Cerebellar nuclear complex (tissue), 1 donor: ENCODE measurements around the gene RALGAPA2.

Experiments
- DNase-seq, 2 experiments: peaks; one replicate each; lab custom pipeline; 2025; lab: John Stamatoyannopoulos, UW

RALGAPA2 gene

GRCh38 chr20:20683020-20683419 is 29.4 kb downstream of the RALGAPA2 start:
- DNase-seq: no peak

- no peak for DNase-seq
Observed at GRCh38 chr20:20680991-20681508, 31.4 kb downstream of the RALGAPA2 start.

- no peak for DNase-seq
Observed at GRCh38 chr20:20679316-20679715, 33.1 kb downstream of the RALGAPA2 start.

GRCh38 chr20:20677186-20677585 is 35.3 kb downstream of the RALGAPA2 start:
- DNase-seq: no peak

- no peak for DNase-seq
Observed at GRCh38 chr20:20668639-20669038, 43.8 kb downstream of the RALGAPA2 start.

GRCh38 chr20:20666359-20666758 is 46.1 kb downstream of the RALGAPA2 start:
- no peak for DNase-seq

- DNase-seq: no peak
Observed at GRCh38 chr20:20665606-20666332, 46.7 kb downstream of the RALGAPA2 start.

GRCh38 chr20:20664795-20665589 is 47.5 kb downstream of the RALGAPA2 start:
- DNase-seq: no peak

GRCh38 chr20:20663841-20664240 is 48.6 kb downstream of the RALGAPA2 start:
- no peak for DNase-seq

GRCh38 chr20:20658871-20659431 is 53.5 kb downstream of the RALGAPA2 start:
- no peak for DNase-seq

GRCh38 chr20:20658123-20658522 is 54.3 kb downstream of the RALGAPA2 start:
- no peak for DNase-seq

- no peak for DNase-seq
Observed at GRCh38 chr20:20657092-20657491, 55.4 kb downstream of the RALGAPA2 start.

- no peak for DNase-seq
Observed at GRCh38 chr20:20655883-20656282, 56.6 kb downstream of the RALGAPA2 start.

- no peak for DNase-seq
Observed at GRCh38 chr20:20649945-20650344, 62.5 kb downstream of the RALGAPA2 start.

- DNase-seq: no peak
Observed at GRCh38 chr20:20643927-20644326, 68.5 kb downstream of the RALGAPA2 start.

GRCh38 chr20:20641783-20642182 is 70.7 kb downstream of the RALGAPA2 start:
- no peak for DNase-seq

GRCh38 chr20:20638878-20639277 is 73.6 kb downstream of the RALGAPA2 start:
- no peak for DNase-seq

- no peak for DNase-seq
Observed at GRCh38 chr20:20637998-20638725, 74.3 kb downstream of the RALGAPA2 start.

- DNase-seq: no peak
Observed at GRCh38 chr20:20635006-20635405, 77.4 kb downstream of the RALGAPA2 start.

GRCh38 chr20:20632644-20633043 is 79.8 kb downstream of the RALGAPA2 start:
- DNase-seq: no peak

- no peak for DNase-seq
Observed at GRCh38 chr20:20630551-20630950, 81.9 kb downstream of the RALGAPA2 start.

- no peak for DNase-seq
Observed at GRCh38 chr20:20629556-20630188, 82.8 kb downstream of the RALGAPA2 start.
